ENCODE data around the gene LENEP. TPM values are rescaled to one million over a fixed set of nuclear protein-coding genes. Genes with fewer than 3 reads are reported as not detected.

The LENEP gene
- polyA plus RNA-seq, 1 donor: not detected

- no peak for DNase-seq (ENCODE audit: low read depth)
Measured at GRCh38 chr1:155026154-155026553, 32.8 kb downstream of the LENEP start.

DNA sequence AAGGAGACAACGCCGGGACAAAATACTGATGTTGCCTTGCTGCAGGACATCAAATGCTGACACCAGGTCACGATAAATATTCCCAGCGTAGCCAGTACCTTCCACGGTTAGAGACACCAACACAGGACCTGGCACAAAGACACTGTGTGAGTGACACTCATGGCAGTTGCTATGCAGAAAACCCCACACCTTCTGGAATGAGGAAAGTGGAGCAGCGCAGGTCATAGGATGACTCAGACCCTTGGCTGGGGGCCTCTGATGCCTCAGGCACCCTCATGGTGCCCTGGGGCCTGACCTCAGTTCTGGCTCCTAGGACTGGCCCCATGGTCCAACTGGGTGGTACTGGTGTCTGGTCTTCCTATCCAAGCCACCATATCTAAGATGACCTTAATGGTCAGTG lies 33.2 kb downstream of the LENEP start:
- no peak for DNase-seq (ENCODE audit: low read depth)

DNA sequence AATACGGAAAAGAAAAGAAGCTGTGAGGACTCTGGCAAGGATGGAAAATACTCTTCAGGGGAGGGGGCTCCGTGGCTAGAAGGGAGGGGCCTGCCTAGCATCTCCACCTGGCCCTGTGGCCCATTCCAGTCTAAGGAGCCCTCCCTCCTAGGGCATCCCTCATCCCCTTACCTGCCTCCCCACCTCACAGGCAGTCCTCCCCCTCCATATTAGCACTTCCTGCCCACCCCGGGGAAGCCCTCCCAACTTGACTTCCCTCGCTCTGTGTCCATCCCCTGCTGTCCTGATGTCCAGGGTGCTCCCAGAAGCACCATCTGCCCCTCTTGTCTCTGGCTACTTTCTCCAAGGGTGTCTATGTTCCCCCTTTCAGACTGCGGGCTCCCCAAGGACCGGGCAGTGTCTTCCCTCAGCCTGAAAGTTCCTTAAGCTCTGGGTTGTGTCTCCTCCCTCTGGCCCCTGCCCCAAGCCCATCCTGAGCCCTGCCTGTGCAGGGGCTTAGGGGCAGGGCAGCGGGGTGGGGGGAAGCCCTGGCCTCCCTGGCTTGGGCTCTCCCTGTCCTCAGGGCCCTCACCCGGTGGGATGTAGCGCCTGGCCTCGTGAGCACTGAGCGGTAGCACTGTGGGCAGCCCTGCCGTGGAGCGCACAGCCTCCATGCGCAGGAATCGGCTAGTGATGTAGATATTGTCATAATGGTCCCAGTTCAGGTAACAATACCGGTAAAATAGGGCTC lies 36.3 kb downstream of the LENEP start:
- DNase-seq (ENCODE audit: low read depth): no peak

DNA sequence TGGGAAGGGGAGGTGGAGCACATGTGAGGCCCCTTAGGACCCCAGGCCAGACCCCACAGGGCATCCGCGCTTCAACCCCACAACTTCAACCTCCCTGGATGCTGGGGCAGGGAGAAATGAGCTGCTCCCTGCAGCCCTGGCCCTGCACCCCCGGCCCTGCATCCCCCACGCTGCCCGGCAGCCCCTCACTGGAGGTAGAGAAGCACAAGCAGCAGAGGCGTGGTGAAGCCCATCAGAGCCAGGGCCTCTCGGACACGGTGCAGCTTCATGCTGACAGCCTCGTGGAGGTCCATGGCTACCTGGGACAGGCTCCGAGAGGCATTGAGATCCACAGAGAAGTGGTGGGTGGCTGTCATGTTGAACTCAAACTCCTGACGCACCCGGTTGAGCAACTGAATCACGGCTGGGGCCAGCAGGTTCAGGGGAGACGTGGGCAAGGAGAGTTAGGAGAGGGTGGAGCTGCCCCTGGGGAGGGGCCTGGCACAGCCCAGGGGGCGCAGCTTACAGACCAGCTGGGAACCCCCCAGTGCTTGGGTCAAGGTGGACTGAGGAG lies 36.9 kb downstream of the LENEP start:
- DNase-seq (ENCODE audit: low read depth): no peak

DNA sequence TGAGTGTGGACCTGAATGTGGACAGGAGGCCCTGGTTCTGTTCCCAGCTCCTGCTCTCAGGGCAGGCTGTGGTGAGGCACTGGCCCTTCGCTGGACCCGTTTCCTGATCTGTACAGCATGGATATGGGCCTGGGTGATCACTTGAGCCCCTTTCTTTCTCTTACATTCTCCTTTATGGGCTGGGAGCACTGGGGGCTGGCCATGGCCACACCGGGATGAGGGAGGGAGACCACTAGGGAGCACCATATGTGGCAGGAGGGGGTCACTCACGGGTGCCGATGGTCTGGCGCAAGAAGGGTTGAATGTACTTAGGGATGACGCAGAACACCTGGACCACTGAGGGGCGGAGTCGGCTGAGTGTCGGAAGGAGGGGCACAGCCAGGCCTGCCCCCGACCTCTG lies 37.5 kb downstream of the LENEP start:
- no peak for DNase-seq (ENCODE audit: low read depth)

DNA sequence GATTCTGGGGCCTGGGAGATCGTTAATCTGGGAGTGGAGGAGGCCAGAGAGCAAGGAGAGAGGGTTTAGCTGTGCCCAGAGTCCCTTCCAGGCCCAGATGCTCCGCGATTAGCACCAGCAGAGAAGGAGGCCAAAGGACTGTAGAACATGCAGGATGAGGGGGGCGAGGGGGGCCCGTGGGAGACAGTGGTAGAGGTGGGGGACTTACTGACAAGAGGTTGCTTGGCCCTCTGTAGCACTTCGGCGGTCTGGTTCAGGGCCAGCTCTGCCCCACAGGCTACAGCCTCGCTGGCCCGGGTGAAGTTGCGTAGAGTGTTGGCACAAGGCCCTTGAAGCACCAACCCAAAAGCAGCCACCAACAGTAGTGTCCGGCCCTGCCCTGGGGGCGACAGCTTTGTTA lies 39.5 kb downstream of the LENEP start:
- DNase-seq (ENCODE audit: low read depth): no peak

- no peak for DNase-seq (ENCODE audit: low read depth)
Measured at GRCh38 chr1:155033524-155033923, 40.1 kb downstream of the LENEP start, which contains the start of the genes DCST1 and DCST2. Gene DCST1, plus strand, starts transcription at chr1:155033824. Its CDS starts 213 bp downstream, at chr1:155034037. Gene DCST2, minus strand, starts transcription at chr1:155033781. Its CDS starts 80 bp downstream, at chr1:155033701.

GRCh38 chr1:155034318-155035208 lies 41.2 kb downstream of the LENEP start:
- DNase-seq (ENCODE audit: low read depth): no peak

DNA sequence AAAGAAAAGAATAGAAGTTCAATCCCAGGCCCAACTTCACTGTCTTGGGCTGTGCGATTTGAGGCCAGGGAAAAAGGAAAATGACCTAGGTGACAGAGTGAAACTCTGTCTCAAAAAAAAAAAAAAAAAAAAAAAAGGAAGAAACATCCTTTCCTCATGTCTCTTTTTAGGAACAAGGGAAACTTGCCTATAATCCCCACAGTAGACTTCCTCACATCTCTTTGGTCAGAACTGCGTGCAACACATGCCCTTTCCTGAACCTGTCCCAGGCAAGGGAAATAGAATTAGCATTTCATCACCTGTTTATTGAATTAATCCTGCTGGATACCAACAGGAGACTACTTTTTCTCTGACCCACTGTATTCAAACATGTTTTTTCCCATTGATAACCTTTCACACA lies 42.5 kb downstream of the LENEP start:
- DNase-seq (ENCODE audit: low read depth): no peak

DNA sequence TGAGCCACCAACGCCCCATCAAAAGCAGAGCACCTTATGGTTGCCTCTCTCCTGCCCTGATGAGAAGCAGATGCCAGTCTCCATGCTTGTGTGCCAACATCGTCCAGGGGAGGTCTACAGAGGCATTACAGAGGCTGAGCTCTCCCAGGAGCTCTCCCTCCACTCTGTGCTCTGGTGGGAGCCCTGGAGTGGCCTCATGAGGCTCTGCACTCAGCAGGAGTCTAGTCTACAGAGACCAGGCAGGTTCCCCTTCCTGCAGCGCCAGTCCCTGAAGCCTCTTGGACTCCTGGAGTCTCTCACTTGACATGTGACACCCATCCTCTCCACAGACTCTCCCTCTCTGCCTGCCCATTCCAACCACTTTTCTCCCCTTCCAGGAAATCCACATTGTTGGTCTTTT lies 43.7 kb downstream of the LENEP start:
- no peak for DNase-seq (ENCODE audit: low read depth)

DNA sequence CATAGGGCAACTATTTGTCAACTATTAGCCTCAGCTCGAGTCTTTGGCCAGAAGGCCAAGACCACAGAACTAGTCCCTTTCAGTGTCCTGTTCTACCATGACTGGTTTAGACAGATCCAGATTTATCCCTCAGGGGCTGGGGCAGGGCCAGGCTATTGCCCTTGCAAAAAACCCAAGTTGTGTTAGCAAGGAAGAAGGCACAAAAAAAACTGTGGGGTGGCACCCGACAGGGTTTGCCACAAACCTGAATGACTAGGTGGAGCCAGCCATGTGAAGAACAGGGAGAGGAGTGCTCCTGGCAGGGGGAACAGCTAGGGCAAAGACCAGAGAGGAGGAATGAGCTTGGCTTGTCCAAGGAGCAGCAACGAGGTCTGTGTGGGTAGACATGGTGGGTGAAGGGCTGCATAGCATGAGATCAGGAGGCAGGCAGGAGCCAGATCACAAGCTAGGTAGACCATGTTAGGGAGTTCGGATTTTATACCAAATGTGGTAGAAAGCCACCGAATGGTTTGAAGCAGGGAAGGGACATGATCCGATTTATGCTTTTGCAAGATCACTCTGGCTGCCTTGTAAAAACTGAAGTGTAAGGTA lies 44.6 kb downstream of the LENEP start:
- no peak for DNase-seq (ENCODE audit: low read depth)

DNA sequence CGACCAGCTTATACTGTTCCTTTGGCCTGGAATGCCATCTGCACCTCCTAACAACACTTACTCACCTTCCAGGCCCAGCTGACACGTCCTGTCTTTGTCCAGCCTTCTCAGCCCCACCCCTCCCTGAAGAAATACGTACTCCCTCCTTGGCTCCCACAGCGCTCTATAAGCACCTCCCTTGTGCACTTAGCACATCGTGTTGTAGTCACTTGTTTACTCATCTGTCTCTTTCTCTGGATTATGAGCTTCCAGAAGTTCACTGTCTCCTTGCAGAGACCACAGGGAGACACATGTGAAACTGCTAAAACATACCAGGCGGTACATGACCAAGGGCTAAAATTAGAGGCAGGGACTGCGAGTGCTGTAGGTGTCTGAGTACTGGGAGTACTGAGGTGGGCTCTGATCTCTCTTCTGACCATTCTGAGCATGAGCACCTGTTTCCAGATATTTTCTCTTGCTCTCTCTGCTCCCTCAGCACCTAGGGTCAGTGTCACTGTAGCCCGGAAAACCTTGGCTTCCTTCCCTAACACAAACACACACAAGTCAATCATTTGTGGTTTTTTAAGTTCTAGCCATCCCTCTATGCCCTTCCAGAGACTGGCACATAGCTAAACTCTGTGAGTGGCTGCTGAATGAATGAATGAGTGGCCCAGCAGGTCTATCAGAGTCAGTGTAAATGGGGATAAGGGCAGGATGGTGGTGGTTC lies 45.4 kb downstream of the LENEP start:
- DNase-seq (ENCODE audit: low read depth): no peak

DNA sequence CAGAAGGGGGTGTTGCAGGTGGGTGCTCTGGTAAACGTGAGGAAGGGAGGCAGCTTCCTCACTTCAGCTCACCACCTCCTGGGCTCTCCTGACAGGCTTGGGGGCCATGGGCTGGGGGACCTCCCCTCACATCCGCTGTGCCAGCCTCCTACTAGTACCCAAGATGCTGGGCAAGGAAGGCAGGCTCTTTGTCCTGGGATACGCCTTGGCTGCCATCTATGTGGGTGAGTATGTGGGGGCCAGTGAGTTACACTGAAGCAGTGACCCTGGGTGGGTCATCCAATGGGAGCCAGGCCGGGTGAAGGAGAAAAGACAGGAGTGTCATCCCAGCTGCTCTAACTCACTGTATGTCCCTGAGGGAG lies 45.9 kb downstream of the LENEP start:
- no peak for DNase-seq (ENCODE audit: low read depth)

- DNase-seq (ENCODE audit: low read depth): no peak
Measured at GRCh38 chr1:155040358-155041093, 47.1 kb downstream of the LENEP start.

DNA sequence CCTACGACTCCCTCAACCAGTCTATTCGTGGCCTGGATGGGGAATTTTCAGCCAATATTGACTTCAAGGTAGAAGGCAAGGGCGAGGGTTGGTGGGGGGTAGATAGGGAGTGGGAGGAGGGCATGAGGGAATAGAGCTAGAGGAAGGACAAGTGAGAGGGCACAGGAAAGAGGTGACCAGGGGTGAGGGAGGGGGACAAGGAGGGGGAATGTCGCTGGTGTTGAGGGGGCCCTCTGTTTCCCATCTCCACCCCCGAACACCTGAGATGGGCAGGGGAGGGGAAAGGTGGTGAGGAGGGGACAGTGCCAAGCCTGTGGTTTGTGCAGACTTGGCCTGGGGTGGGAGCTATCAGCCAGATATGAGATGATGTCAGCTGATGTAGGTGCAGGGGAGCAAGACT lies 49.4 kb downstream of the LENEP start:
- DNase-seq (ENCODE audit: low read depth): no peak

GRCh38 chr1:155043301-155043702 lies 49.9 kb downstream of the LENEP start:
- no peak for DNase-seq (ENCODE audit: low read depth)

GRCh38 chr1:155043793-155044192 lies 50.4 kb downstream of the LENEP start:
- DNase-seq (ENCODE audit: low read depth): no peak
